Activated CD8-positive, alpha-beta memory T cell treated with anti-CD3 and anti-CD28 coated beads, Interleukin-2, amount 50 U/mL, for 1 hour (primary cell): ENCODE results near the gene PADI1.

Experiments
- DNase-seq: peaks from one replicate; pipeline ENCODE4 v3.0.0-alpha.2; 2020; ENCODE audit errors: extremely low read depth

The PADI1 gene

DNA sequence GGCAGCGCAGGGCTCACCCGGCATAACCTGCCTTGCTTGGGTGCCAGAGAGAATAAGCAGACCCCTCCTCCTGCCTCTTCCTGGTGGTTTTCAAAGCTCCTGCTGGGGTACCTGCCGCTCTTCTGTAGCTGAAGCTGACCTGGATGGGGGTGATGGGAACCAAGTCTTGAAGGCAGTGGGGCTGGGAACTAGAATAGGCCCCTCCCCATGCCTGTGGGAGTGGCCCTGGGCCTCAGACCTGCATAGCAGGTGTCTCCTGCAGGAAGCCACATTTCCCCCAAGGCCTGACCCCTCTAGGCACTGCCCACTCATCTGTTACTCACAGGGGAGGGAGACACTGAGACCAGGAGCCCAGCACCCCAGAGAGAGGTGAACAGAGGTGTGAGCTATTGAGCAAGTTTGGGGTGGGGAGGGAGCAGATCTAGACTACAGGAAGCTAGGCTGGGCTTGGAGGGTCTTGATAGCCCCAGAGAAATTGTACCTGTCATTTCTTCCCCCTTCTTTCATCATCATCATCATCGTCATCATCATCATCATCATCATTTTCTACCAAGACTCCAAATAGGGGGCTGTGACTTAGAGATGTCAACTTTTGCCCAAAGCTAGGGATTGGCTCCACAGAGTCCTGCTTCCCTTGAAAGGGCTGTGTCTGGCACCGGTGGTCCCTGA, 10.1 kb downstream of the PADI1 start:
- no peak for DNase-seq

DNA sequence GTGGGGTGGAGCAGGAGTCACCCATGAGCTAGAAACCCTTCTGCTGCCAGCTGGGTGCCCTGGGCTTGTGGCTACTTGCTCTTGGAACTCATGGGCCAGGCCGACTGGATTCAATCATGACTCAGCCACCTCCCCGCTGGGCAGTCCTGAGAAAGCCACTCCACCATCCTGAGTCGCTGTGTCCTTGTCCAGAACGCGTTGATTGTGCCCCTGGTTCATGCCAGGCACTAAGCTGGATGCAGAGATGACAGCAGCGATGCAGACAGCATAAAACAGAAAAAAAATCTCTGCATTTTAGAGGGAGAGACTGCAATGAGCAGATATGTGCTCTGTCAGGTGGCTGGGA, 10.6 kb downstream of the PADI1 start:
- no peak for DNase-seq

DNA sequence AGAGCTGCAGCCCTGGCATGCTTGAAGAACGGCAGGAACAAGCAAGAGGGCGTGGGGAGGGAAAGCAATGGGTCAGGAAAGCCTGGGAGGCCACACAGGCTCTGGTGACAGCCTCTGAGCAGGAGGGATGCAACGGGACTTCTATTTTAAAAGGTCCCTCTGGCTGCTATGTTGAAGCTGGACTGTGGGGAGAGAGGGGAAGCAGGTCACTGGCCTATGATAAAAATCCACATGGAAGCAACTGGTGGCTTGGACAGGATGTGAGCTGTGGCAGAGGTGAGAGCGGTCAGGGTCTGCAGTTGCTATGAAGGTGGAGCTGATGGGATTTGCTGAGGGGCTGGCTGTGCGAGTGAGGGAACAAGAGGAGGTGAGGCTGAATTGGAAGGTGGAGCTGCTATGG, 11.2 kb downstream of the PADI1 start:
- DNase-seq: no peak

DNA sequence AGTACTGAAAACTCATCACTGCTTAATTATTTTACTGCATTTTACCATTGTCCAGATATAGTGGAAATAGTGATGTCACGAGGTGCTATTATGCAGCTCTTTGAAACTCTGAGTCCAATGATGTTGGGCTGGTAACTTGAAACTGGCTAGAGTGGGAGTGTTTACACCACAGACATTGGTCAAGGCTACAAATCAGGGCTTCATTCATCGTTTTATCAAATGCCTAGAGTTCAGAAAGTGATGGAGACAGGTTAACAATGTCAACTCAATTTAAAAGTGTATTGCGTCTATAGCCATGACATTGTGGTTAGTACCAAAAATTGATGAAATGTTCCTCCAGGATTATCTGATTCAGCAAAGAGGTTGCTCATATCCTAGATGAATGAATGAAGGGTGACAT, 12.7 kb downstream of the PADI1 start:
- DNase-seq: no peak

- DNase-seq: no peak
These were observed 14.0 kb downstream of the PADI1 start for GRCh38 chr1:17218939-17219338.

- DNase-seq: no peak
These were observed 15.4 kb downstream of the PADI1 start for GRCh38 chr1:17220287-17220686.

DNA sequence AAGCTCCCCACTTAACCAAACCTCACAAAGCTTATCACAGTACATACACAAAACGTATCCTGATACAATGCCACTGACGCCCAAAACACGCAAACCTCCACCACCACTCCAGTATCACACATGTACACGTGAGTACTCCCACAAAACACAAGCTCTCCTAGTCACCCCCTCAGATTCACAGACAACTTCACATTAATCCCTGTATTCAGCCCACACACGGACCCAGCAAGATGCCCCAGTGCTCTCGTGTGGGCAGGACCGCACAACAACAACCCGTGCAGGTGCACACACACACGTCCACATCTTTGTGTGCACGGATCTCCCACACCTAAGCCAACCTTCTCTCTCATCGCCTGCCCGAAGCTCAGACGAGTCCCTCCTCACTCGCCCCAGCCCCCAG, 17.6 kb downstream of the PADI1 start:
- DNase-seq: no peak

- no peak for DNase-seq
These were observed 19.5 kb downstream of the PADI1 start for GRCh38 chr1:17224434-17224833.

DNA sequence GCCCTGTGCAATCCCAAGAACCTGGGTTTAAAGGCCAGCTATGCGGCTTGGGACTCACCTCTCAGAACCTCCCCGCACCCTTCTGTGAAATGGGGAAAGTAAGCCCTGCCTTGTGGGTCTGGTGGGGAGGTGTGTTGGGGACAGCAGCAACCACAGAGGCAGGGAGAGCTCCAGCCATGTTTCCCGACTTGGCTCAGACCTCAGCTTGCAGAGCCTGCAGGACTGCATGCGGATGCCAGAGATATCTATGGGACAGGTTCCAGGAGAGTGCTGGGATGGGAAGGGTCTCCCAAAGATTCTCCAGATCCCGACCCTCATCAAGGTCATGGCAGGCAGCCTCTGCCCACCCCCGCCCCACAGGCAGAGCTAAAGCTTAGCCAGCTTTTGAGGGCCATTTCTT, 20.2 kb downstream of the PADI1 start:
- no peak for DNase-seq

GRCh38 chr1:17227358-17227915, 22.5 kb downstream of the PADI1 start:
- no peak for DNase-seq

- DNase-seq: no peak
These were observed 23.7 kb downstream of the PADI1 start for GRCh38 chr1:17228619-17229018.

GRCh38 chr1:17229379-17229778, 24.5 kb downstream of the PADI1 start:
- no peak for DNase-seq

GRCh38 chr1:17230106-17230505, 25.2 kb downstream of the PADI1 start:
- DNase-seq: no peak

DNA sequence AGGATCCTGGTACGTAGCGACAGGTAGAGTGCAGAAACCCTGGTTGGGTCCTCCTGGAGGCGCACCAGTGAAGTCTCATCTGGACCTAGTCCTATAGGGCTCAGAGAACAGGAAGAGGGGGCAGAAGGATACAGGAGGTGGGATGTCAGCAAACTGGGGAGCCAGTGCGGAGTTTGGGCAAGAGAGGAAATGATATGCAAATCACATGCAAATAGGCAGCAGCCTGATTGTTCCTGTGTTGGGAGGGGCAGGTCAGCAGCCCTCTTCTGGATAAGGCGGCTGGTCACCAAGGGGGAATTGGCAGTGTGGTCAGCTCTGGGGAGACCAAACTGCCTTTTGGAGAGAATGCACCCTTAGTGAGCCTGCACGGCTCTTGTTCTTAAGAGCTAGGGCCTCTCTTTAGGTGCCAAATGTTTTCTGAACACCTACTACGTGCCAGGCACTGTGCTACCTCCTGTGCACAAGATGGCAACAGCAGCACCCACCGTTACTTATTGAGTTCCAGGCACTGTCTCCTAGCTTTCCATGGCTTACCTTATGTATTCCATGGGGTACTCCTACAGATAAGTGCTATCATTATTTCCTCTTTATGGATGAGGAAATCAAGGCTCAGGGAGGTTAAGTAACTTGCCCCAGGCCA, 25.9 kb downstream of the PADI1 start:
- no peak for DNase-seq

- no peak for DNase-seq
These were observed 28.1 kb downstream of the PADI1 start for GRCh38 chr1:17232759-17233661.

DNA sequence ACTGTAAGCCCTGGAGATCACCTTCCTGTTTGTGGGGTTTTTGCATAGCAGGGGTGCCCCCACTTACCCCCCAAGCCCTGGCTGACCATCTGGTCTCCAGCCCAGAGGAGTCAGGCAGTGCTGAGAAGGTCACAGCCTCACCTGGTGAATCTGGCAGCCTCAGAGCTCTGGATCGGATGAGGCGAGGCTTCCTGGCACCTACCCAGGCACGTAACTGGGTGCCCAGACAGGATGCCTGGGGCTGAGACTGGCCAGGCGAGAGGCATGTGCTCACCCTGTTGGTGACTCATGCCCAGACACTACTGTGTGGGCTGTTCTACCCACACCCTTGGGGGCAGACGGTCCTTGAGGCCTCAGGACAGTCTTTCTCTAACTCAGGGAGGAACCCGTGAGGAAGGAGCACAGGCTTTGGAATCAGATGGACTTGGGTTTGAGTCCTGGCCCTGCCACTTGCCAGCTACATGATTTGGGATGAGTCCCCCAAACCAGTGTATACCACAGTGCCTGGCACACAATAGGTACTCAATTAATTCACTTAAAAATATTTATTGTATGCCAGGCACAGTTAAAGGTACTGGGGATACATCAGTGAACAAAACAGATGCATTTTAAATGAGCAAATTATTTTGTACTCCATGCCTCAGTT, 28.9 kb downstream of the PADI1 start:
- no peak for DNase-seq

GRCh38 chr1:17234405-17234804, 29.5 kb downstream of the PADI1 start:
- DNase-seq: no peak

DNA sequence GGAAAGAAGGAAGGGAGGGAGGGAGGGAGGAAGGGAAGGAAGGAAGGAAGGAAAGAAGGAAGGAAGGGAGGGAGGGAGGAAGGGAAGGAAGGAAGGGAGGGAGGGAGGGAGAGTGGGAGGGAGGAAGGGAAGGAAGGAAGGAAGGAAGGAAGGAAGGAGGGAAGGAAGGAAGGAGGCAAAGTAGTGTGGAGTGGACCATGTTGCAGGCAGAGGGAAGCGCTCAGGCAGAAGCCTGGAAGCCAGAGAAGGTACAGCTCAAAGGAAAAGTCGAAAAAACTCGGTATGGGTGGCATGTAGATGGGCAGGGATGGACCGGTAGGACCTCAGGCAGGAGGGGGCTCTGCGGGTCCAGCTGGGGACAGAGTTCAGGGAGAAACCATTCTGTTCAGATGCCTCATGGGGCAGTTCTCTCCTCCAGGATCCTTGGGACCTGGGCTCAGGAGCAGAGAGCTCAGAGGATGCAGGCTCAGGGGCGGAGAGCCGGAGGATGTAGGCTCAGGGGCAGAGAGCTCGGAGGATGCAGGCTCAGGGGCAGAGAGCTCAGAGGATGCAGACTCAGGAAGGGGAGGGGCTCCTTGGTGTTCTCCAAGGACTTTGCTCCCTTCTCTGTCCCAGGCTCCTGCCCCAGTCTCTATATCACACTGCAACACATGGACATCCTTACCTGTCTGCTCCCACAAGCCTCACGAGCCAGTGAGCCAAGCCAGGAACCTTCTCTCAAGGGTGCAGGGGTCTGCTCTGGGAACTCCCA, 30.4 kb downstream of the PADI1 start:
- no peak for DNase-seq

GRCh38 chr1:17236779-17237560, 32.0 kb downstream of the PADI1 start:
- peak; percentile 68 for DNase-seq

DNA sequence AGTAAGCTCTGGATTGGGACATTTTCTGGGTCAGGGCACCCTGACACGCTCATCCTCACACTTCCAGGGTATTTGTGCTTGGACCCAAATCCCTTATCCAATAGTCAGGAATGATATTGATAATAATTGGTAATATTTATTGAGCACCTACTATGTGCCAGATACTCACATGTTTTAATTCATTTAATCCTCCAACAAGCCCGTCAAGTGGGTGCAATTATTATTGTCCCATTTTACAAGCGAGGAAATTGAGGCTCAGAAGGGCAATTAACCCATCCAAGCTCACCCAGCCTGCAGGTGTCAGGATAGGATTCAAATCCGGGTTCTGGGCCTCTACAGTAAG, 32.6 kb downstream of the PADI1 start:
- DNase-seq: no peak

GRCh38 chr1:17239420-17239819, 34.5 kb downstream of the PADI1 start:
- no peak for DNase-seq
